ENCODE data around the gene TUSC2.

Gene TUSC2

GRCh38 chr3:50325497-50326181 is 2.4 kb downstream of the TUSC2 start:
- no peak overlapping the region for H3K4me3 ChIP-seq (ENCODE audit: low read length)
- H3K27me3 ChIP-seq (ENCODE audit: control insufficient read depth, insufficient read depth, low read length) = no peaks in the 10 kb centered on the region
- H3K4me1 ChIP-seq (ENCODE audit: control insufficient read depth, insufficient read depth, low read length) = peaks cover 36% of the 10 kb centered on the region
- no peak overlapping the region for H3K9ac ChIP-seq (ENCODE audit: low read length)
- peaks cover 9% of the 10 kb centered on the region for H3K36me3 ChIP-seq (ENCODE audit: control insufficient read depth, insufficient read depth, low read length)
- no peaks in the 10 kb centered on the region for H3K9me3 ChIP-seq (ENCODE audit: control insufficient read depth, low read length)

- Histone ChIP-seq H3K9ac (ENCODE audit: low read length) (no peak overlapping the region), H3K27me3 (ENCODE audit: control insufficient read depth, insufficient read depth, low read length) (no peaks in the 10 kb centered on the region), H3K4me3 (ENCODE audit: low read length) (no peak overlapping the region), H3K4me1 (ENCODE audit: control insufficient read depth, insufficient read depth, low read length) (peaks cover 41% of the 10 kb centered on the region), H3K9me3 (ENCODE audit: control insufficient read depth, low read length) (no peaks in the 10 kb centered on the region), H3K36me3 (ENCODE audit: control insufficient read depth, insufficient read depth, low read length) (peaks cover 4% of the 10 kb centered on the region)
Measured at GRCh38 chr3:50325113-50325480, 2.9 kb downstream of the TUSC2 start.

- Histone ChIP-seq H3K4me3 (ENCODE audit: low read length) (no peak overlapping the region), H3K9me3 (ENCODE audit: control insufficient read depth, low read length) (no peaks in the 10 kb centered on the region), H3K4me1 (ENCODE audit: control insufficient read depth, insufficient read depth, low read length) (peaks cover 46% of the 10 kb centered on the region), H3K9ac (ENCODE audit: low read length) (no peak overlapping the region), H3K27me3 (ENCODE audit: control insufficient read depth, insufficient read depth, low read length) (no peaks in the 10 kb centered on the region), H3K36me3 (ENCODE audit: control insufficient read depth, insufficient read depth, low read length) (no peaks in the 10 kb centered on the region)
Measured at GRCh38 chr3:50324351-50325112, 3.5 kb downstream of the TUSC2 start.

- Histone ChIP-seq H3K4me3 (ENCODE audit: low read length) (no peak overlapping the region), H3K9me3 (ENCODE audit: control insufficient read depth, low read length) (no peaks in the 10 kb centered on the region), H3K27me3 (ENCODE audit: control insufficient read depth, insufficient read depth, low read length) (no peaks in the 10 kb centered on the region), H3K9ac (ENCODE audit: low read length) (no peak overlapping the region), H3K36me3 (ENCODE audit: control insufficient read depth, insufficient read depth, low read length) (no peaks in the 10 kb centered on the region), H3K4me1 (ENCODE audit: control insufficient read depth, insufficient read depth, low read length) (peaks cover 53% of the 10 kb centered on the region)
Measured at GRCh38 chr3:50323614-50324199, 4.3 kb downstream of the TUSC2 start.

- peaks cover 55% of the 10 kb centered on the region for H3K4me1 ChIP-seq (ENCODE audit: control insufficient read depth, insufficient read depth, low read length)
- peaks cover 4% of the 10 kb centered on the region for H3K36me3 ChIP-seq (ENCODE audit: control insufficient read depth, insufficient read depth, low read length)
- H3K9ac ChIP-seq (ENCODE audit: low read length) = peak overlapping the region; percentile 92
- H3K4me3 ChIP-seq (ENCODE audit: low read length) = no peak overlapping the region
- H3K9me3 ChIP-seq (ENCODE audit: control insufficient read depth, low read length) = no peaks in the 10 kb centered on the region
- no peaks in the 10 kb centered on the region for H3K27me3 ChIP-seq (ENCODE audit: control insufficient read depth, insufficient read depth, low read length)
Measured at GRCh38 chr3:50323092-50323600, 4.9 kb downstream of the TUSC2 start.

- no peaks in the 10 kb centered on the region for H3K9me3 ChIP-seq (ENCODE audit: control insufficient read depth, low read length)
- peaks cover 7% of the 10 kb centered on the region for H3K36me3 ChIP-seq (ENCODE audit: control insufficient read depth, insufficient read depth, low read length)
- H3K4me1 ChIP-seq (ENCODE audit: control insufficient read depth, insufficient read depth, low read length) = peaks cover 60% of the 10 kb centered on the region
- peak within 1 kb of the TSS; percentile 62 for H3K4me3 ChIP-seq (ENCODE audit: low read length)
- peak within 1 kb of the TSS; percentile 92 for H3K9ac ChIP-seq (ENCODE audit: low read length)
- H3K27me3 ChIP-seq (ENCODE audit: control insufficient read depth, insufficient read depth, low read length) = no peaks in the 10 kb centered on the region
Measured at GRCh38 chr3:50322386-50323091, 5.5 kb downstream of the TUSC2 start, which contains the start of gene HYAL2. TSS of gene HYAL2 (minus strand) at chr3:50322745. CDS start at chr3:50320489, 2,256 bp downstream.

- Histone ChIP-seq H3K4me1 (ENCODE audit: control insufficient read depth, insufficient read depth, low read length) (peaks cover 60% of the 10 kb centered on the region), H3K9me3 (ENCODE audit: control insufficient read depth, low read length) (no peaks in the 10 kb centered on the region), H3K4me3 (ENCODE audit: low read length) (peak overlapping the region; percentile 62), H3K36me3 (ENCODE audit: control insufficient read depth, insufficient read depth, low read length) (peaks cover 7% of the 10 kb centered on the region), H3K9ac (ENCODE audit: low read length) (peak overlapping the region; percentile 92), H3K27me3 (ENCODE audit: control insufficient read depth, insufficient read depth, low read length) (no peaks in the 10 kb centered on the region)
Measured at GRCh38 chr3:50322115-50322385, 6.0 kb downstream of the TUSC2 start.

GRCh38 chr3:50321336-50322114 is 6.5 kb downstream of the TUSC2 start:
- Histone ChIP-seq H3K9me3 (ENCODE audit: control insufficient read depth, low read length) (no peaks in the 10 kb centered on the region), H3K4me1 (ENCODE audit: control insufficient read depth, insufficient read depth, low read length) (peaks cover 61% of the 10 kb centered on the region), H3K9ac (ENCODE audit: low read length) (peak overlapping the region; percentile 92), H3K4me3 (ENCODE audit: low read length) (peak overlapping the region; percentile 62), H3K36me3 (ENCODE audit: control insufficient read depth, insufficient read depth, low read length) (peaks cover 7% of the 10 kb centered on the region), H3K27me3 (ENCODE audit: control insufficient read depth, insufficient read depth, low read length) (no peaks in the 10 kb centered on the region)

- H3K27me3 ChIP-seq (ENCODE audit: control insufficient read depth, insufficient read depth, low read length) = no peaks in the 10 kb centered on the region
- H3K4me1 ChIP-seq (ENCODE audit: control insufficient read depth, insufficient read depth, low read length) = peaks cover 67% of the 10 kb centered on the region
- H3K36me3 ChIP-seq (ENCODE audit: control insufficient read depth, insufficient read depth, low read length) = peaks cover 7% of the 10 kb centered on the region
- peak overlapping the region; percentile 92 for H3K9ac ChIP-seq (ENCODE audit: low read length)
- peak overlapping the region; percentile 62 for H3K4me3 ChIP-seq (ENCODE audit: low read length)
- H3K9me3 ChIP-seq (ENCODE audit: control insufficient read depth, low read length) = no peaks in the 10 kb centered on the region
Measured at GRCh38 chr3:50320853-50321335, 7.1 kb downstream of the TUSC2 start.

- H3K4me3 ChIP-seq (ENCODE audit: low read length) = peak overlapping the region; percentile 62
- peaks cover 13% of the 10 kb centered on the region for H3K36me3 ChIP-seq (ENCODE audit: control insufficient read depth, insufficient read depth, low read length)
- no peaks in the 10 kb centered on the region for H3K9me3 ChIP-seq (ENCODE audit: control insufficient read depth, low read length)
- H3K9ac ChIP-seq (ENCODE audit: low read length) = peak overlapping the region; percentile 92
- H3K4me1 ChIP-seq (ENCODE audit: control insufficient read depth, insufficient read depth, low read length) = peaks cover 76% of the 10 kb centered on the region
- H3K27me3 ChIP-seq (ENCODE audit: control insufficient read depth, insufficient read depth, low read length) = no peaks in the 10 kb centered on the region
Measured at GRCh38 chr3:50319894-50320625, 8.0 kb downstream of the TUSC2 start.

All from mucosa of stomach (tissue), 1 donor.